Measurements from ENCODE around the gene DOCK7. TPM values are rescaled to one million over a fixed set of nuclear protein-coding genes. Genes with fewer than 3 reads are reported as not detected.

The DOCK7 gene
- total and polyA plus RNA-seq, 4 donors, result 5.6 to 35.1 (median 21.7) TPM

- Histone ChIP-seq H3K27me3 (ENCODE audit: control insufficient read depth in 4 of 4, insufficient read depth in 4 of 4, low read length in 3 of 4) (no peaks in the 10 kb centered on the region), H3K4me1 (ENCODE audit: control insufficient read depth in 4 of 4, insufficient read depth in 4 of 4, low read length in 3 of 4) (peaks cover 2 to 7% (median 4%) of the 10 kb centered on the region in 4 donors), H3K27ac (ENCODE audit: low read depth in 1 of 2, low read length in 2 of 2) (no peak overlapping the region), H3K36me3 (ENCODE audit: control insufficient read depth in 4 of 4, insufficient read depth in 3 of 4, low read depth in 1 of 4, low read length in 3 of 4) (peaks cover 11 to 38% (median 35%) of the 10 kb centered on the region in 4 donors), H3K9me3 (ENCODE audit: control insufficient read depth in 4 of 4, low read length in 3 of 4) (no peaks in the 10 kb centered on the region), H3K4me3 (ENCODE audit: low read depth in 1 of 3, low read length in 3 of 3) (no peak overlapping the region), H3K9ac (ENCODE audit: low read depth in 1 of 2, low read length in 2 of 2) (no peak overlapping the region)
- no peak for TF ChIP-seq TAF1 (conservative IDR thresholded peaks at IDR 0.05)
- TF ChIP-seq EGR1 (IDR thresholded peaks at IDR 0.05; ENCODE audit: low read depth in 2 of 2), result no peak
- TF ChIP-seq FOXA2 (IDR thresholded peaks at IDR 0.05), result no peak
- TF ChIP-seq RAD21 (IDR thresholded peaks at IDR 0.05), result no peak
- TF ChIP-seq FOXA1 (IDR thresholded peaks at IDR 0.05), result no peak
- TF ChIP-seq ZBTB33 (IDR thresholded peaks at IDR 0.05), result no peak
- no peak for TF ChIP-seq CTCF (IDR thresholded peaks at IDR 0.05; ENCODE audit: low read depth, low read length, missing input control)
- no peak for TF ChIP-seq JUND (IDR thresholded peaks at IDR 0.05)
- no peak for TF ChIP-seq REST (IDR thresholded peaks at IDR 0.05)
- WGBS, result 90% methylated on average over 1 of the region's 1 CpG
- DNase-seq (ENCODE audit: low spot score), result no peak
Observed at GRCh38 chr1:62444701-62445100, 243.5 kb downstream of the DOCK7 start.

GRCh38 chr1:62439652-62440371 lies 248.4 kb downstream of the DOCK7 start:
- H3K27me3 ChIP-seq (ENCODE audit: control insufficient read depth in 4 of 4, insufficient read depth in 4 of 4, low read length in 3 of 4), result no peaks in the 10 kb centered on the region
- H3K27ac ChIP-seq (ENCODE audit: low read depth in 1 of 2, low read length in 2 of 2), result no peak overlapping the region
- 29% methylated on average over 4 of the region's 4 CpGs for WGBS
- H3K9me3 ChIP-seq (ENCODE audit: control insufficient read depth in 4 of 4, low read length in 3 of 4), result no peaks in the 10 kb centered on the region
- H3K4me3 ChIP-seq (ENCODE audit: low read depth in 1 of 3, low read length in 3 of 3), result no peak overlapping the region
- H3K4me1 ChIP-seq (ENCODE audit: control insufficient read depth in 4 of 4, insufficient read depth in 4 of 4, low read length in 3 of 4), result peaks cover 6 to 31% (median 20%) of the 10 kb centered on the region in 4 donors
- H3K9ac ChIP-seq (ENCODE audit: low read depth in 1 of 2, low read length in 2 of 2), result peak overlapping the region; percentile 3 to 60
- DNase-seq (ENCODE audit: low spot score), result no peak
- H3K36me3 ChIP-seq (ENCODE audit: control insufficient read depth in 4 of 4, insufficient read depth in 3 of 4, low read depth in 1 of 4, low read length in 3 of 4), result peaks cover 2 to 15% (median 8%) of the 10 kb centered on the region in 4 donors
- no peak for TF ChIP-seq NR2F2 (IDR thresholded peaks at IDR 0.05)
- no peak for TF ChIP-seq SP1 (IDR thresholded peaks at IDR 0.05)
- TF ChIP-seq ATF3 (IDR thresholded peaks at IDR 0.05), result no peak
- no peak for TF ChIP-seq HNF4A (conservative IDR thresholded peaks at IDR 0.05)
- no peak for TF ChIP-seq CTCF (IDR thresholded peaks at IDR 0.05; ENCODE audit: low read depth, low read length, missing input control)
- no peak for TF ChIP-seq ZBTB33 (IDR thresholded peaks at IDR 0.05)
- no peak for TF ChIP-seq RXRA (IDR thresholded peaks at IDR 0.05)
- TF ChIP-seq TAF1 (conservative IDR thresholded peaks at IDR 0.05), result no peak
- no peak for TF ChIP-seq RAD21 (IDR thresholded peaks at IDR 0.05)
- TF ChIP-seq YY1 (IDR thresholded peaks at IDR 0.05), result no peak

Data from liver (tissue), 9 donors.